Erythroblast (primary cell): ENCODE results near the gene ABCB7.

Experiments
- GATA1 ChIP-seq: IDR thresholded peaks from 2 replicates; pipeline ENCODE4 v1.6.1; 2011; ENCODE audit warnings: low read depth, mild to moderate bottlenecking, control low read depth, low read length, moderate library complexity
- POLR2A ChIP-seq: IDR thresholded peaks from 2 replicates; pipeline ENCODE4 v1.6.1; 2011; ENCODE audit warnings: mild to moderate bottlenecking, low read length

DNA sequence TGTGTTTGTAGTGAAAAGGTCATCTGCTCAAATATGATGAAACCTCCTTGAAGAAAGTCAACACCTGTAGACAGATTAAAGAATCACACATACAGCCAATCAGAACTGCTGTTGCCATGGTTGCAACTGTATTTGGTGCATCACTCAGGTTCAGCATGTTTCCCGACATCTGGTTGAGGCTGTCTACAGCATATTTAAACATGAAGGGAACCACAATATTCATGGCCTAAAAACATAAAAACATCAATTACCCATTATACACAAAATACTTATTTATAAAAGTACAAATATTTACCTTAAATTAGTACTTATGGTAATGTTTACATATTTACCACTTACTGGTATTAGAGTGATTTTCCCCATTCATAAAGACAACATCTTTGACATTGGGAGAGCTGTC lies 79.7 kb downstream of the ABCB7 start:
- TF ChIP-seq POLR2A (no peak), GATA1 (no peak)
